ENCODE data around the gene CNBP.
"Not testable (repeated sequence)": the region's sequence is repeated elsewhere in the genome, so short reads cannot be mapped to it uniquely, and the experiment has no call there.

Gene CNBP

DNA sequence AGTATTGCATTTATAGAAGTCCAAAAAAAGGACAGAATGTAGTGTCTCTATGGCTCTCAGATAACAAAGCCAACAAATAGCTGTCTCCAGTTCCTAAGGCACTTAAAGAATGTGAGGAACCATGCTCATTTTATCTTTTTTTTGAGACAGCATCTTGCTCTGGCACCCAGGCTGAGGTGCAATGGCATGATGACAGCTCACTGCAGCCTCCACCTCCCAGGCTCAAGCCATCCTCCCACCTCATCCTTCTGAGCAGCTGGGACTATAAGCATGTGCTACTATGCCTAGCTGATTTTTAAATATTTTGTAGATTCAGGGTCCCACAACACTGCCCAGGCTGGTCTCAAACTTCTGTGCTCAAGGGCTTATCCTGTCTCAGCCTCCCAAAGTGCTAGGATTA is 38.9 kb downstream of the CNBP start:
- DNase-seq (ENCODE audit: low read depth), result no peak
- TF ChIP-seq CTCF (conservative IDR thresholded peaks at IDR 0.05; ENCODE audit: control insufficient read depth, insufficient read depth, low read depth, low read length), result no peak
- H3K4me3 ChIP-seq (ENCODE audit: control insufficient read depth, low read depth, low read length), result no peak overlapping the region

- not testable (repeated sequence) for DNase-seq (ENCODE audit: low read depth); H3K4me3 ChIP-seq (ENCODE audit: control insufficient read depth, low read depth, low read length)
Observed at GRCh38 chr3:129141011-129141410, 42.7 kb downstream of the CNBP start.

GRCh38 chr3:129139911-129140310 is 43.8 kb downstream of the CNBP start:
- no peak overlapping the region for H3K4me3 ChIP-seq (ENCODE audit: control insufficient read depth, low read depth, low read length)
- DNase-seq (ENCODE audit: low read depth), result no peak
- TF ChIP-seq CTCF (conservative IDR thresholded peaks at IDR 0.05; ENCODE audit: control insufficient read depth, insufficient read depth, low read depth, low read length), result no peak

- not testable (repeated sequence) for H3K4me3 ChIP-seq (ENCODE audit: control insufficient read depth, low read depth, low read length); DNase-seq (ENCODE audit: low read depth)
Observed at GRCh38 chr3:129136275-129136674, 47.4 kb downstream of the CNBP start.

DNA sequence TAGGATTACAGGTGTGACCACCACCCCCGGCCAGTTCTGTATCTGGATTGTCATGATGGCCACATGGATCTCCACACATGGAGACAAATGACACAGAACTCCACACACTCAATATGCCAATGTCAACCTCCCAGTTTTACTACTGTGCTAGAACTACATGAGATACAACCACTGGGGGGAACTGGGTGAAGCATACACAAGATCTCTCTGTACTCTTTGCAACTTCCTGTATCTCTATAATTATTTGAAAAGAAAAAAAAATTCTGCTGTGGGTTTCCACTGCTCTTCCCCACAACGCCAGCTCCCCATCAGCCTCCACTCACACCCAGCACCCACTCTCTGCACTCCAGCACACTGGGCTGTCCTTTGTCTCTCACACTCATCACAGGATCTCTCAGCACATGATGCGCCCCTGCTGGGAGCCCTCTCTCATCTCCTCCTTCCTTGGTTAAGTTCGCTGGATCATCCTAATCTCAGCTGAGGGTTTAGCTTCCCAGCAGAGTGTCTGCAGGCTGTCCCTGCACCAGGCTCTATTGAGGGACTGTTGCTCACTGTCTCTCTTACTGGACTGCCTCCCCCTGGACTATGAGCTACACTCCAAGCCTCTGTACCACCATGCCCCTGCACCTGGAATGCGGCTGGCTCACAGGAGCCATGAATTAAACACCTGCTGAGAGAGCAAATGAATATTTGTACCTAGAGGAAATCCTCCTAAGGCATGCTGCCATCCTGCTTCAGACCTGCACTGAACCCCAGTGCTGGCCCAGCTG is 51.4 kb downstream of the CNBP start:
- DNase-seq (ENCODE audit: low read depth), result no peak
- no peak for TF ChIP-seq CTCF (conservative IDR thresholded peaks at IDR 0.05; ENCODE audit: control insufficient read depth, insufficient read depth, low read depth, low read length)
- H3K4me3 ChIP-seq (ENCODE audit: control insufficient read depth, low read depth, low read length), result no peak overlapping the region

GRCh38 chr3:129131465-129132088 is 52.1 kb downstream of the CNBP start:
- DNase-seq (ENCODE audit: low read depth), result no peak
- TF ChIP-seq CTCF (conservative IDR thresholded peaks at IDR 0.05; ENCODE audit: control insufficient read depth, insufficient read depth, low read depth, low read length), result no peak
- H3K4me3 ChIP-seq (ENCODE audit: control insufficient read depth, low read depth, low read length), result no peak overlapping the region

DNA sequence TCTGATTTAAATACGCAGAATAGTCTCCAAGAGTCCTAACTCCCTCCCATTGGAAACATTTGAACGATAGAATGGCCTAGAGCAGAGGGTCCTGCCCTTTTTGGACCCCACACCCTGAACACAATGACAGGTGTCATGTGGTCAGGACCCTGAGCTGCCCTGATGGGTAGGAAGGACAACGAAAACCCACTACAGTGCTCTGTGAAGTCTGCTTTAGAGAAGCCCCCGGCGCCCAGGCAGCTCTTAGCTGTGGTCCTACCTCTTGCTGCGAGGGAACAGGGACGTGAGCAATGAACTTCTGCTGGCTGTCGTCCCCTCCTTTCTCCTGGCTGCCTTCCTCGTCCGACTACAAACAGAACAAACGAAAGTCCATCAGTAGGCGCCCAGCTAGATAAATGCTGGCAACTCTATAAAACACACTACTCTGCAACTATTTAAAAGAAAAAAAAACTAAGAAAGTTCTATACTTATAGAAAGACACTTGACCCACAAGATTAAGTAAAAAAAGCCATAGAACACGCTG is 53.3 kb downstream of the CNBP start:
- H3K4me3 ChIP-seq (ENCODE audit: control insufficient read depth, low read depth, low read length), result no peak overlapping the region
- TF ChIP-seq CTCF (conservative IDR thresholded peaks at IDR 0.05; ENCODE audit: control insufficient read depth, insufficient read depth, low read depth, low read length), result no peak
- no peak for DNase-seq (ENCODE audit: low read depth)
